Activated T-helper 1 cell treated with anti-CD3 and anti-CD28 coated beads, Interleukin-12 subunit alpha, Interleukin-12 subunit beta, Interleukin-2, Interleukin-4 antibody, amounts not matched to agents 30 ng/mL and 10 ng/mL and 1 ng/mL, durations not matched to agents 14 hours and 24 hours and 36 hours (primary cell): ENCODE measurements around the gene EXOC6B. TPM values are rescaled to one million over a fixed set of nuclear protein-coding genes. Genes with fewer than 3 reads are reported as not detected.

Source experiments
- DNase-seq: peaks from one replicate; pipeline ENCODE4 v3.0.0; 2021; ENCODE audit warnings: low spot score
- H3K27ac Mint-ChIP-seq: one replicate; pipeline ENCODE4 v1.8.0; 2021; ENCODE audit warnings: mild to moderate bottlenecking, mixed read lengths
- H3K27me3 Mint-ChIP-seq: one replicate; pipeline ENCODE4 v1.8.0; 2022; ENCODE audit warnings: mild to moderate bottlenecking, moderate library complexity, mixed read lengths; ENCODE audit not compliant: insufficient read depth
- H3K36me3 Mint-ChIP-seq: one replicate; pipeline ENCODE4 v1.8.0; 2021; ENCODE audit warnings: low read depth, mixed read lengths
- H3K4me1 Mint-ChIP-seq: one replicate; pipeline ENCODE4 v1.8.0; 2021; ENCODE audit warnings: low read depth, mixed read lengths
- H3K4me3 Mint-ChIP-seq: one replicate; pipeline ENCODE4 v1.8.0; 2021; ENCODE audit warnings: mild to moderate bottlenecking, moderate library complexity, mixed read lengths
- H3K9me3 Mint-ChIP-seq: one replicate; pipeline ENCODE4 v1.8.0; 2021; ENCODE audit warnings: mixed read lengths
- intact Hi-C: fragments of 100-400 bp; cut with micrococcal nuclease; formaldehyde crosslinking; loops from one replicate; pipeline ENCODE4 v1.15.1; 2024
- total RNA-seq: library from RNA; stranded (reverse); gene quantifications from 2 replicates; pipeline ENCODE4 v1.2.3, GENCODE V29; 2022

EXOC6B gene
- total RNA-seq, 1 donor from 2014 or later, result 7.7 TPM

DNA sequence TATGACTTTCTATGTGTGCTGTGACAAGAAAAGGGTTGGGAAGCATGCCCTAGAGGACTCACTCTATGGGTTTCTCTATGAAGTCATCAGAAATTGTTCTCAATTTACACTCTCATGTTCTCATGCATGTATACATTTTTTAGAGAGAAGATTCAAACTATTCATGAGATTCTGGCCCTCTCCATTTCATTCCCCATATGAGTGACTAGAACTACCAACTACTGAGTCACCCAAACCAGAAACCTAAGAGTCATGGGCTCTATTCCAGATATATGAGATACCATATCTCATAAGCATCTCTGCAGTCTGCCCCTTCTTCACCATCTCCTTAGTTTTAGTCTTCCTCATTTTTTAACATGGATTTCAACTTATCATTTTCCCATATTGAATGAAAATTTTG, 87.7 kb downstream of the EXOC6B start:
- intact Hi-C loops, result no loop called here
- Mint-ChIP-seq H3K4me1 (no peaks in the 10 kb centered on the region), H3K36me3 (no peaks in the 10 kb centered on the region), H3K27me3 (no peaks in the 10 kb centered on the region), H3K27ac (no peak overlapping the region), H3K4me3 (no peak overlapping the region), H3K9me3 (no peaks in the 10 kb centered on the region)
- no peak for DNase-seq

DNA sequence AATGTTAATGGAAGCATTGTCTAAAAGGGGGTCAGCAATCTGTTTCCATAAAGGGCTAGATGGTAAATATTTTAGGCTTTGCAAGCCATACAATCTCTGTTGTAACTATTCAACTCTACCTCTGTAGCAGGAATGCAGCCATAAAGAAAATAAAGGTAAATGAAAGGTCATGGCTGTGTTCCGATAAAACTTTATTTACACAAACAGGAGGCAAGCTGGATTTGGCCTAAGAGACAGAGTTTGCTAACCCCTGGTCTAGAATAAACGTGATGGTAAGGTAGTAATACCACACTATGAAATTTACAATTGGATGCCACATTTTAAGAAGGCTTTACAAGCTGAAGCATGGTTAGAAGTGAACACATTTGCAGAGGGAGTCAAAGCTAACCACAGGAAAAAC, 91.4 kb downstream of the EXOC6B start:
- Mint-ChIP-seq H3K27ac (no peak overlapping the region), H3K27me3 (no peaks in the 10 kb centered on the region), H3K36me3 (no peaks in the 10 kb centered on the region), H3K9me3 (no peaks in the 10 kb centered on the region), H3K4me1 (no peaks in the 10 kb centered on the region), H3K4me3 (no peak overlapping the region)
- intact Hi-C loops, result no loop called here
- DNase-seq, result no peak

DNA sequence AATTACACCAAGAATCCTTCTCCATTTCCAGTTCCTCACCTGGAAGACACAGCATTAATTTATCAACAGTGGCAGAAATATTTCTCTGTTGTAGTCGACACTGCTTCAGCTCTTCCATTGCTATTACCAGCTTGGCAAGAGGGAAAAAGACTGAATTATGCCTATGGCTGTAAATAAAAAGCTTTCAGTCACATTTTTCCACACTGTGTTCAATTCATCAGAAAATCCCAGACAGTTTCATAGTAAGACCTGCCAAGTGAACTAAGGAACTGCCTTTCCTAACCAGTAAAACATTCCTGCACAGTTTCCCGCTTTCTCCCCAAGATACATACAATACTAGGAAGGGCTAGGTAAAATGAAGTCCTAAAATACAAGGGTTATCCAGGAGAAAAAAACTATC, 94.7 kb downstream of the EXOC6B start:
- no peak for DNase-seq
- Mint-ChIP-seq H3K9me3 (no peaks in the 10 kb centered on the region), H3K27ac (no peak overlapping the region), H3K27me3 (no peaks in the 10 kb centered on the region), H3K36me3 (no peaks in the 10 kb centered on the region), H3K4me1 (no peaks in the 10 kb centered on the region), H3K4me3 (no peak overlapping the region)
- intact Hi-C loops, result no loop called here

DNA sequence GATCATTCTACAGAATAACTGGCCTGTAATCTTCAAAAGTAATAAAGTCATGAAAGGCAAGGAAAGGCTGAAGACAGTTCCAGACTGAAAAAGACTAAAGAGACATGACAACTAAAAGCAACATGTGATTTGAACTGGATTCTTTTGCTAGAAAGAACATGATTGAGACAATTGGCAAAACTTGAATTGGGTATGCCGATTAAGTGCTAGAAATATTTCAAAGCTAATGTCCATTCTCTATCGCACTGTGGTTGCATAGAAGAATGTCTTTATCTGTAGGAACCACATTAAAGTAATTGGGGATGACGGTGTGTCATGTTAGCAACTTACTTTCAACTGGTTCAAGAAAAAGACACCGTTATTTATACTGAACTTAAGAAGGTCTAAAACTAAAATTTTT, 98.5 kb downstream of the EXOC6B start:
- H3K4me3 Mint-ChIP-seq, result no peak overlapping the region
- no peak for DNase-seq
- no peaks in the 10 kb centered on the region for H3K27me3 Mint-ChIP-seq
- intact Hi-C loops, result no loop called here
- no peak overlapping the region for H3K27ac Mint-ChIP-seq
- H3K9me3 Mint-ChIP-seq, result no peaks in the 10 kb centered on the region
- H3K36me3 Mint-ChIP-seq, result no peaks in the 10 kb centered on the region
- no peaks in the 10 kb centered on the region for H3K4me1 Mint-ChIP-seq

DNA sequence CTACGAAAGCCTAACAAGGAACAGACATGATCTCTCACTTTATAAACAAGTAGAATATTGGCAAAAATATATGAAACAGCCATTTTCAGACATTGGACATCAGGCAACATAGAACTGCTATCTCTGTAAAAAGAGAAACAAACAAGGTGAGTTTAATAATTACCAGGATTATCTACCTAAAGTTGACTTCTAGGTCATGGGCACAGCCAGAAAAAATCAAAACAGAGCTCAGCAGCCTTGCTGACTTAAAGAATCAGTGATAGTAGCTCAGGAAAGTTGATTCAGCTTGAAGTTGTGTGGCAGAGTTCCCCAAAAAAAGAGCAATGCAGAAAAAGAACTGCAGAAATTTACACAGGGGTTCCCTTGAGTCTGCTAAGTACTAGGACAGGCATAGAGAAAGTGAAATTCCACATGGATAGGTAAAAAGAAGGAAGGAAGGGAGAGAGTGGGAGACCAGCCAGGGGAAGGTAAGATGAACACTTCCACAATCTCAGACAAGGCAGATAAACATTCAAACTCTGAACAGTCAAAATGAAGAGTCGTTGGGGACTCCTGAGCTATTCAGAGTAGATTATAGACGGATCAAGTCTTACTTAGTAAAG, 102.0 kb downstream of the EXOC6B start:
- Mint-ChIP-seq H3K36me3 (no peaks in the 10 kb centered on the region), H3K4me3 (no peak overlapping the region), H3K9me3 (no peaks in the 10 kb centered on the region), H3K27me3 (no peaks in the 10 kb centered on the region), H3K4me1 (no peaks in the 10 kb centered on the region), H3K27ac (no peak overlapping the region)
- DNase-seq, result no peak
- intact Hi-C loops, result no loop called here

DNA sequence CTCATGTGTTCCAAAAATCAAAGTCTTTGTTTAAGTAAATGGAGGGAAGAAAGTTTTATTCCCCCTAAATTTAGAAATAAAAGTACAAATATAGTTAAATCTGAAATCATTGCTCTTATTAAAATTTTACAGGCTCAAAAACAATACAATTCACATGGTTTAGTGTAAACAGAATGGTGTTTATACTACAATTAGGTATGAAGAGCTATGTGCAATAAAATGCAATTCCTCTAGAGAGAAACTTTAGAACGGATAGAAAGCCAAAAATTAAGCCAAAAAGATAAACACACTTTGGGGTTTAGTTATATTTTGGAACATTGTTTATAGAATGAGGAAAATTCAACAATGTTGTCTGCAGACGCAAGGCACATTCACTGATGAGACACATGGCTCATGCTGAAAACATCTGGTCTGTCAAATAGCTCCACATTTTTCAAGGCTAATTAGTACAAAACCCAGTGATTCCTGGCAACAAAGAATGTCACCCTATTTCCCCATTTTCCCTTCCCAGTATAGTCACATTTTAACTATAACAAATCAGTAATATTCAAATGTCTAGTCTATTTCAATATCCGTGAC, 103.3 kb downstream of the EXOC6B start:
- H3K27me3 Mint-ChIP-seq, result no peaks in the 10 kb centered on the region
- no peak overlapping the region for H3K27ac Mint-ChIP-seq
- DNase-seq, result no peak
- H3K9me3 Mint-ChIP-seq, result no peaks in the 10 kb centered on the region
- intact Hi-C loops, result no loop called here
- no peak overlapping the region for H3K4me3 Mint-ChIP-seq
- no peaks in the 10 kb centered on the region for H3K4me1 Mint-ChIP-seq
- no peaks in the 10 kb centered on the region for H3K36me3 Mint-ChIP-seq

DNA sequence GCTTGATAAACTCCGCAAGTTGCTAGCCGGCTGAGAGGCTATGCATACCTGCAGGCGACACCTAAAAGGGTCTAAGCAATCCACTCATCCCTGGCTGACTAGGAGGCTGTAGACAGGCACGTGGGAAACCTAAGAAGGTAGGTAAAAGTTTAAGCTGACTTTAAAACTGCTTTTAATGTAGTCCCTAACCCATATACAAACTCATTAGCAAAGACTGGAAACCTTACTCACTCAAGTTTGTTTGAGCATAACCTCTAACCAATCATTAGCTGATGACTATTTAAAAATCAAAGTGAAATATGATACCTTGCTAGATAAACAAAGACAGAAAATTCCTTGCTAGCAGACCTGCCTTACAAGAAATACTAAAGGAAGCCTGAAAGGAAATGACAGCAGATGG, 106.4 kb downstream of the EXOC6B start:
- Mint-ChIP-seq H3K4me3 (no peak overlapping the region), H3K27me3 (no peaks in the 10 kb centered on the region), H3K36me3 (no peaks in the 10 kb centered on the region), H3K4me1 (no peaks in the 10 kb centered on the region), H3K9me3 (no peaks in the 10 kb centered on the region), H3K27ac (no peak overlapping the region)
- intact Hi-C loops, result no loop called here
- DNase-seq, result no peak

DNA sequence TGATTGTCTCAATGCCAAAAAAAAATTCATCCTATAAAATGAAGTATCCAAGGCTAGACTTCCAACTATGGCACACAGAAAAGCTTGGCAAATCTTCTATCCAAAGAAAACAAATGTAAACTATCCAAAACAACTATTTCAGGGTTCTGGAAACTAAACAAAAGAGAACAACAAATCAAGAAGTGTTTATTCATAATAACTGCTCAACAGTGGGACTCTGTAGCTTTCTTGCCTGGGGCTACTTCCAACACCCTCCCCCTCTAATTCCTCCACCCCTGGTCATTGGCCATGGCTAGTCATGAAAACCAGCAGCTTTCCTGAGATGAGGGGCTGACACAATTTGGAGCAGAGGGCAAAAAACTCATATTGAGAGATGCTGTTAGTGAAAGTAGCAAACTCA, 107.0 kb downstream of the EXOC6B start:
- Mint-ChIP-seq H3K27me3 (no peaks in the 10 kb centered on the region), H3K27ac (no peak overlapping the region), H3K4me1 (no peaks in the 10 kb centered on the region), H3K4me3 (no peak overlapping the region), H3K9me3 (no peaks in the 10 kb centered on the region), H3K36me3 (no peaks in the 10 kb centered on the region)
- no peak for DNase-seq
- intact Hi-C loops, result no loop called here

DNA sequence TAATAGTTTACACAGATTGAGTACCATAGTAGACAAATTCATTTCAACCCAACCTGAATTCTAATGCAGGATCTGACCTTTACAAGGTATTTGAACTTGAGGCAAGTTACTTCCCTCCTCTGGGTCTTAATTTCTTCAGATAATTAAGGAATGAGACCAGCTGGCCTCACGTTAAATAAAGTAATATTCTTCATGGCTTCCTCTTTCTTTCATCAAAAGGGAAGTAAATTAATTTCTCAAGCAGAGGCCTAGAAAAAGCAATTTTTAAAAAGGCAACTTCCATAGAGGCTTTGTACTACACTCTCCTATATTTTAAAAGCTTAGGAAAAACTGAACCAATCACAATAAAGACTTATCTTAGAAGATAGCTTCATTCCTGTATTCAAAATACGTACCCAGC, 109.2 kb downstream of the EXOC6B start:
- H3K27ac Mint-ChIP-seq, result no peak overlapping the region

DNA sequence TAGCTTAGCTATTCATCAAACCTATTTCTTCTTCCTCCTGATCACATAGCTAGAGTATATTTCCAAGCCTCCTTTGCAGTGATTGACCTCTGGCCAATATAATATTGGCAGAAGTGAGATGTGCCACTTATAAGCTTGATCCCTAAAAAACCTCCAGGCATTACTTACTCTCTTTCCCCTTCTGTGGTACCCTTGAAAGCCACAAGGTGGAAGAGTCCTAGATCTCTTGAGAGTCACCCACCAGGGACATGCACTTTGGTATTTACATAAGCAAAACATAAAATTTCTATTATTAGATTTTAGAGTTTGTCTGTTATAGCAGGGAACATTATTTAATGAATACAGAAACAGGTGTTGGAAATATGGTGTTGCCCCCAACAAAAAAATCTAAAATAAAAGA, 112.0 kb downstream of the EXOC6B start:
- no peak for DNase-seq
- no peaks in the 10 kb centered on the region for H3K36me3 Mint-ChIP-seq
- no peak overlapping the region for H3K27ac Mint-ChIP-seq
- no peak overlapping the region for H3K4me3 Mint-ChIP-seq
- H3K9me3 Mint-ChIP-seq, result no peaks in the 10 kb centered on the region
- H3K27me3 Mint-ChIP-seq, result no peaks in the 10 kb centered on the region
- intact Hi-C loops, result no loop called here
- H3K4me1 Mint-ChIP-seq, result no peaks in the 10 kb centered on the region

More for the DNA sequence above, 109.2 kb downstream of the EXOC6B start:
- Mint-ChIP-seq H3K4me3 (no peak overlapping the region), H3K27me3 (no peaks in the 10 kb centered on the region), H3K36me3 (no peaks in the 10 kb centered on the region), H3K4me1 (no peaks in the 10 kb centered on the region), H3K9me3 (no peaks in the 10 kb centered on the region)
- intact Hi-C loops, result no loop called here
- DNase-seq, result no peak

DNA sequence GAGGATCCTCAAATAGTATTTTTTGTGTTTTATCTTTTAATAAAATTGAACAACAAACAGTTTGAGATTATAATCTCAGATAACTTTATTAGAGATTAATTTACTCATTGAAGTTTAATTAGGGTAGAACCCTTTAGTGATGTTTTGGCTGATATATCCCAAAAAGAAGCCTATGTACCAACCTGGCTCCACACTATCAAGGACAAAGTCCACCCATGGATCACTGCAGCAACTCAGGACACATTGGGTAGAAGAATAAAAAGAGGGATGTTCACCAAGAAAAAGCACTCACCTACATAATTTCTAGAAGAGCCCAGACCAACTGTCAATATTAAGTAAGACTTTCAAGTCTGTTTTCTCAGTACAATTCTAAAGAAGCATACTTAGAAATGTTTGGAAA, 112.9 kb downstream of the EXOC6B start:
- H3K4me1 Mint-ChIP-seq, result no peaks in the 10 kb centered on the region
- no peaks in the 10 kb centered on the region for H3K36me3 Mint-ChIP-seq
- H3K27ac Mint-ChIP-seq, result no peak overlapping the region
- H3K9me3 Mint-ChIP-seq, result no peaks in the 10 kb centered on the region
- no peaks in the 10 kb centered on the region for H3K27me3 Mint-ChIP-seq
- intact Hi-C loops, result no loop called here
- no peak overlapping the region for H3K4me3 Mint-ChIP-seq
- no peak for DNase-seq

DNA sequence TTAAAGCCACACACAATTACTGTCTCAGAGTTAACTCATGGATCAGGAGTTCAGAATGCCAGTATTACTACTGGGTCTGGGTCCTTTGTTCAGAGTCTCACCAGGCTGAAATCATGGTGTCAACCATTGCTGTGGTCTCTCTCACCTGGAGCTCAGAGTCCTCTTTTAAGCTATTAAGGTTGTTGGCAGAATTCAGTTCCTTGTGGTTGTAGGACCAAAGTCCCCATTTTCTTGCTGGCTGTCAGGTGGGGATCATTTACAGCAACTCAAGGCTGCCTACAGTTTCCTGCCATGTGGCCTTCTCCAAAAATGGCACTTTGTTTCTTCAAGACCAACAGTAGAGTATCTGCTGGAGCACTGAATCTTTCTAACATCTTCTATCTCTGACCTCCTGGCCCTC, 113.5 kb downstream of the EXOC6B start:
- Mint-ChIP-seq H3K36me3 (no peaks in the 10 kb centered on the region), H3K27me3 (no peaks in the 10 kb centered on the region), H3K27ac (no peak overlapping the region), H3K4me3 (no peak overlapping the region), H3K4me1 (no peaks in the 10 kb centered on the region), H3K9me3 (no peaks in the 10 kb centered on the region)
- DNase-seq, result no peak
- intact Hi-C loops, result no loop called here

DNA sequence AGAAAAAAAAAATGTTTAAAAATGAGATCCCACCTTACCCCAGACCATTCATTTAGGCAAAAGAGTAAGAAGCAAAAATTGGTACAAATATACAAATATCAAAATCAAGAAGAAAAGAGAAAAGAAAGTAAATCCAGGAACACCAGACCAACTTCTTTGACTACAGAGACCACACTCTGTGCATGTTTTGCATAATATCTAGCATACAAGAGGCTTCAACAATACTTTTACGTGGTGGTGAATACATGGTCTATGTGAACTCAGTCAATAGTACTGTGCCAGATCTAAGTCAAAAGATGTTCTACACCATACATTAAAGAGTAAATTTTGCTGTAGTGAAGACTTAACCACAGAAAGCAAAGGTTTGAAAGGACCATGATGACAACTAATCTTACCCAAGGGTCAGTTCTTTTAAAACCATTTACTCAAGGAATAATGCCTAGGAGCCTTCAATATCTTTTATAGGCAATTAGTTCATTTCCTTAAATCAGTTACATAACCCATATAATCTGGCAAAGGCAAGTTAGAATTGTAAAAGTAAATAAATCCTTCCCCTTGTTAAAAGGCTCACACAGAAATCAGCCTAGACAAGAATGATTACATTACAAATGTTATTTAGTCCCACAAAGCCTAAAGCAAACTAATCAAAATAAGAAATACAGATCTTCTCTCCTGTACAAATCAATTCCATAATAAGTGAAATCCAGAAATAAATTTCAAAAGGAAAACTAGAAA, 115.2 kb downstream of the EXOC6B start:
- no peak overlapping the region for H3K4me3 Mint-ChIP-seq
- H3K27ac Mint-ChIP-seq, result no peak overlapping the region
- no peaks in the 10 kb centered on the region for H3K9me3 Mint-ChIP-seq
- intact Hi-C loops, result no loop called here
- no peaks in the 10 kb centered on the region for H3K27me3 Mint-ChIP-seq
- no peaks in the 10 kb centered on the region for H3K4me1 Mint-ChIP-seq
- DNase-seq, result no peak
- no peaks in the 10 kb centered on the region for H3K36me3 Mint-ChIP-seq
